HG03039 (cell line): ENCODE results near the gene BACH1.

Source experiments
- ATAC-seq: cut with Tn5 transposase; IDR thresholded peaks from one replicate; pipeline ENCODE4 v1.9.1; 2021; ENCODE audit warnings: mild to moderate bottlenecking, moderate library complexity; ENCODE audit not compliant: unreplicated experiment

Gene BACH1

DNA sequence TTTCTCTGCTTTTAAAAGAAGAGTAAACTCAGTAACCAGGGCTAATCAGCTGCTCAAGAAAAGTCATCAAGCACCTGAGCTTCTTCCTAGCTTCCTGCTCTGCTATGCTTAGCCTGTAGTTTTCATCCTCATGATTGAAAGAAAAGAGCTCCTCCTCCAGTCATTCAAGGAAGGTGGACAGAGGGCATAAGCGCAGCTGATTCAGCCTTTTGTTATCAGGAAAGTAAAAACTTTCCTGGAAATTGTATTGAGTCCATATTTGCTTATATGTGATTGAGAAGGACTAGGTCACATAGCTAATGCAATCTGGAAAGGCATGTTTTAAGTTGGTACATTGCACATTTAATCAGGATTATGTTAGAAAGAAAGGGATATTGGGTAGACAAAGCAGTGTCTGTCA, 8.5 kb upstream of the BACH1 start:
- no peak for ATAC-seq

GRCh38 chr21:29293495-29293894, 5.2 kb upstream of the BACH1 start:
- ATAC-seq: peak; percentile 78

DNA sequence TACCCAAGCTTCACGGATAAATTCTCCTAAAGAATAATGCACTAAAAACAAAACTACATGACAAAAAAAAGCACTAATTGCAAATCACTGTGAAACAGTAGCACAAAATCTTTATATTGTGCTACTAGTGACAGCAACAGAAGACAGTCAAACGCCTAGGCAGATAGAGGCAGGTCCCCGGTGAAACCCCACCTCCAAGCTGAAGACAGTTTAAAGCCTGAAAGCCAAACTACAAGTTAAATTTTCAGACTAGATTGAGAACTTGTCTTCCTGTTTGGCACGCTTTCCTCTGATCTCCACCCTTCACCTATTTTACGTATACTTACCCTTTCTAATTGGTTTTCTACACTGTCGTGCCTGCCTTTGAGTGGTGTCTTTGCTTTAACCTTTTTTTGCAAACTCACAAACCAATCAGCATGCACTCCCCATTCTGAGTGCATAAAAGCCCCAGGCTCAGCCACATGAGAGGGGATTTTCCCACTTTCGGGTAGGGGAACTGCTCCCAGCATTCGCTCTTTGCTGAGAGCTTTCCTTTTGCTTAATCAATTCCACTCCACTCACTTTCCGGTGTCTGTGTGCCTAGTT, 3.6 kb upstream of the BACH1 start:
- no peak for ATAC-seq

DNA sequence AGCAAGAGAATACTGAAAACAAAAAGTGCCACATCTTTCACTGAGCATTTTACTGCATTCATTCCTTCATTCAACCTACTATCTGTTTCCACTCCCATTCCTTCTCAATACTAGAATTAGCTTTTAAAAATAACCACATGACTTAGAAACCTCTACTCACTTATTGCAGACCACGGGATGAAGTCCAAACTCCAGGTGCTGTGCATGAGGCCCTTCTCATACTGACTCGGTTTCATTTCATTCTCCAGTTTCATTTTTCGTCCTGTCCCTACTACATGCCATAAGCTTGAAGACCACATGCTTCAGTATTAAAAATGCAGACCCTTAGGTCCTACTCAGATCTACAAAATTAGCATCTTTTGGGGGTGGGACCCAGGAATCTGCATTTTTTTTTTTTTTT, 2.3 kb upstream of the BACH1 start:
- ATAC-seq: no peak

DNA sequence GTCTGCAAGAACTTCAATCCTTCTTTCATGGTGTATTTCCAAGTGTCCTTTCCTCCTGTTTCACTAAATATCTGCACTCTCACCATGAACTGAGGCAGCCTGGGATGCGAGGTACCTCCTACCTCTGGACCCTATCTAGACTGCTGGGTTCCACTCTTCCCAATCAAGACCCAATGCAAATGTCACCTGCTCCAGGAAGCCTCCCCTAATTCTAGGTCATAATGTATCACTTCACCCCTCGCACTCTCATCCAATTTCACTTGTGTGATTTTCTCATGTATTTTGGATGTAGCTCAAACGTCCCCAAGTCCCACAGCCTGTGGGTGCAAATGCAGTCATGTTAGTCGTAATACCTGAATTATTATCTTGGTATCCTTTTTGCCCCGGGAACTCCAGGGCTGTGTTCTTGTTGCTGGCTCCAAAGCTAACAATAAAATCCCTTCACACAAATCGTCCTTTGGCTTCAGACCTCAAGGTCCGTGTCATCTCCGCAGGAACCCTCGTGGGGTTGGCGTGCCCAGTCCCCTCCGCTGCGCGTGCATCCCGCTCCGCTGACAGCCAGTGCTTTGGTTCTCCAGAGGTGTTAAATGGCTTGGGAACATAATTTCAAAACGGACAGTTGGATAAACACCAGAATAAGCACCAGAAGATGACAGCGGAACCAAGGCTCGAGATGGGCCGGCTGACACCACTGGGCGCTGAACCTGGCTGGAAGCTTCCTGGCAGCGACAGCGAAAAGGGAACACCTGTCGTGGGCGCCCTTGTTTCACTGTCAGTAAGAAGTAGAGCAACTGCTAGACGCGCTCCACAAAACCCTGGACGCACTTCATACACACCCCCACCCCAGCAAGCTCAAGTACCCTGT, 1.0 kb upstream of the BACH1 start:
- no peak for ATAC-seq

DNA sequence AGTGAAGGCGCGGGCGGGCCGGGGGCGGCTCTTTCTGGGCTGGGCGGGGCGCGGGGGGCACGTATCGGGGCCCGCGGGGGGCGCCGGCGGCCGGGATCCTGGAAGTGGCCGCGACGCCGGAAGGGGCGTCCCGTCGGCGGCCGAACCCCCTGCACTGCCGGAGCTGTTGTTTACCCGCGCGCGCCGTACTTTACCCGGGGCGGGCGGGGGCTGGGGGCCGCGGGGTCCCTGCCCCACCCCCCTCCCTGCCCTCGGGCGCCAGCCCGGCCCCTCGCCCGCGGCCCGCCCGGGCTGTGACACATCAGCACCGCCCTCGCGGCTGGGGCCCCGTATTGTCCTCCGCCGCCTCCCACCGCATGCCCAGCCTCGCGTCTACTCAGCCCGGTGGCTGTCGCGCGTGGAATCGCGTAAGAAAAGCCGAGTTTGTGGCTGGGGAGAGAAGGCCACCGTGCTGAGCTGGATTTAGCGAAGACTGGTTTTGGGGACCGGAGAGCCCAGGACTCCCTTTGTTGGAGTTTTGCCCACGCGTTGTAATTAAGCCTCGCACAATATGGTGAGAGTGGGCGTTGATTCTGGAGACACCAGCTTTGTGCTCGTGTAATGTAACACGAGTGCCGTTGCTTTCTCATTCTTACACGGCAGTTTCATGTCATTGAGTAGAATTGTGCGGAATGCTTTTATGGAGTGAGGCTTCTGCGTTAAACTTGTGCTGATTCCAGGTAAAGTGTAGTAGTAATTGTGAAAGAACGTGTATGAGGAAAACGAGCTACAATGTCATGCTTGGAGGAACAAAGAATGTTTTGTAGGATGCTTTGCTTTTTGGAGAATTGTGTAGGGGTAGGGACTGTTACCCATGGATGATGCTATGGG, 559 bp downstream of the BACH1 start:
- ATAC-seq: peak; percentile 22

- ATAC-seq: peak; percentile 58
Observed at GRCh38 chr21:29299916-29300806, 1.4 kb downstream of the BACH1 start.

GRCh38 chr21:29300807-29301138, 2.1 kb downstream of the BACH1 start:
- ATAC-seq: no peak

DNA sequence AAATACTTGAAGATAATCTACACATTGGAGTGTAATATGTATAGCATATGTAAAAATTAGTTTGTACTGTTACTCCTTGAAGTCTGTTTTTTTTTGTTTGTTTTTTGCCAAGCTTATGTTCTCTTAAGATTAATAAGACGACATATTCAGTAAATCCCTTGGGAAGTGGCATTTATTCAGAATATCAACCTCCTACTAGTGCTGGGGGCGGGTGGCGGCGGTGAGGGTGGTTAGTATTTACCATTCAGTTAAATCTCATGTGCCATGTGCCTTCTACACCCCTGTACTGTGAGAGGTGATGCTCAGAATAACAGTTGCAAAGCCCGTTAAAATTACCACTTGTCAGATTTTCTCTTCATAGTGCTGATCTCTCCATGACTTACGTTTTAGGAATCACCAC, 3.0 kb downstream of the BACH1 start:
- no peak for ATAC-seq

DNA sequence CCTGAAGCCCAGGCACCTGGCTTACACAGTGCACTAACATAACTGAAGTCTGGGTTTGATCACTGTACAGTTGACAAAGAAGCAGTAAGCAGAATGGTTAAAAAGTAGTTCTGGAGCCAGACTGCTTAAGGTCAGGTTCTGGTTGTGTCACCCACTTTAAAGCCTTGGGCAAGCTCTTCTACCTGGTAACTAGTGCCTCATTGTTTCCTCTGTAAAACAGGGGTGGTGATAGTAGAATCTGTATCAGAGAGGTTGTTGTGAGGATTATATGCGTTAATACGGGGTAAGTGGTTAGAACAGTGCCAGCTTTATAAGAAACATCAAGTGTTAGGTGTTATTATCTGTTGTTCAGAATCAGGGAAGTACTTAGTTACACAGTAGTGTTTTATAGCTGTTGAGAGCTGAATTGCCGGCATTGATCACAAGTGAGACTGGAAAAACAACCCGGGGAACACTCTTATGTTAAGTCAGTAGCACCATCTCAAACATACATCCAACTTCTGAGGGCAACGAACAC, 3.7 kb downstream of the BACH1 start:
- no peak for ATAC-seq

DNA sequence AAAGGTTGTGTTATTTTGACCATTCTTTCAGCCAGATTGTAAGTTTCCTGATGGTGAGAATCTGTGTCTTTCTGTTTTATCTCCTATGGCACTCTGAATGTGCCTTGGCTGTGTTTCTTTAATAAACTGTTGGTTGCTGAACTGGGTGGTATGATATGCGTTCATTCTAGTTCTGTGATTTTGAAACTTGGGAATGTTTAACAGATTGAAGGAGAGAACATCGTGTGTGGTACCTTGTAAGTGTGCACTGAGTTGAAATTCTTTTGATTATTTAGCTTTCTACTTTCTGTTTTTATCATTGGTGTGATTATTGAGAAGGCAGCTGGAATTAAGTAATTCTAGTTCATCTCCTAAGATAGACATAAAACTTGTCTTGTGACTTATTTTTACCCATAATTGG, 4.6 kb downstream of the BACH1 start:
- ATAC-seq: no peak

GRCh38 chr21:29304597-29304996, 5.9 kb downstream of the BACH1 start:
- no peak for ATAC-seq

- no peak for ATAC-seq
Observed at GRCh38 chr21:29305068-29305467, 6.3 kb downstream of the BACH1 start.

DNA sequence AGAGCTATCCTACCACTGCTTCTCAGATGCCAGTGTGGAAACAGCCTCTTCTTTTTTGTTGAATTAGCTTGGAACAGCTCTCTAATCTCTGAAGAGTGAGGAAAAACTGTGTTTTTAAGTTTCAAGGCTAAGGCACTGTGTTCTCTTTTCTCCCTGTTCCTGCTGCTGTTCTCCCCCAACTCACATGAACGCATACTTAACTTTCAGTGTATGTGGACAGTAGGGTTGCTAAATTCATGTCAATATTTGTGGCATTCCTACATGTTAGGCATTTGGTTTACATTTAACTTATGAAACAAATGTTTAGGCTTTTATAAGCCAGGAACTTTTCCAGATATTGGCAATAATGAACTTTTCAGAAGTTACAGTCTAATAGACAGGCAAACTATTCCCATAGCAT, 6.8 kb downstream of the BACH1 start:
- no peak for ATAC-seq

DNA sequence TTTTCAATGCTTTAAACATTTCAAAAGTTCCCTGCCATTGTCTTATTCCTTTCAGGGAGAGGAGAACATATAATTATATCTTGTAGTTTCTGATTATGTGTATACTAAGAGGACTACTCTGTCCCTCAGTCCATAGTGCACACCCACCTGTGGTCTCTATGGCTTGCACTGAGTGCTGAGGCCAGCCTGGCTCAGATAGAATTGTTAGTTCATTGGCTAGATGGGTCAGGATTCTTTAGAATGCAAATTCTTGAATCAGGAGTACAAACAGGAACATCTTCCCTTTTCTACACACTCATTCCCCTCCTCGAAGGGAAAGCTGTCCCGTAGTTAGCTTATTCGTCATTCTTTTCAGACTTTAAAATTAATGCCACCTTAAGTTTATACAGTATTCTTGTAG, 8.2 kb downstream of the BACH1 start:
- no peak for ATAC-seq

DNA sequence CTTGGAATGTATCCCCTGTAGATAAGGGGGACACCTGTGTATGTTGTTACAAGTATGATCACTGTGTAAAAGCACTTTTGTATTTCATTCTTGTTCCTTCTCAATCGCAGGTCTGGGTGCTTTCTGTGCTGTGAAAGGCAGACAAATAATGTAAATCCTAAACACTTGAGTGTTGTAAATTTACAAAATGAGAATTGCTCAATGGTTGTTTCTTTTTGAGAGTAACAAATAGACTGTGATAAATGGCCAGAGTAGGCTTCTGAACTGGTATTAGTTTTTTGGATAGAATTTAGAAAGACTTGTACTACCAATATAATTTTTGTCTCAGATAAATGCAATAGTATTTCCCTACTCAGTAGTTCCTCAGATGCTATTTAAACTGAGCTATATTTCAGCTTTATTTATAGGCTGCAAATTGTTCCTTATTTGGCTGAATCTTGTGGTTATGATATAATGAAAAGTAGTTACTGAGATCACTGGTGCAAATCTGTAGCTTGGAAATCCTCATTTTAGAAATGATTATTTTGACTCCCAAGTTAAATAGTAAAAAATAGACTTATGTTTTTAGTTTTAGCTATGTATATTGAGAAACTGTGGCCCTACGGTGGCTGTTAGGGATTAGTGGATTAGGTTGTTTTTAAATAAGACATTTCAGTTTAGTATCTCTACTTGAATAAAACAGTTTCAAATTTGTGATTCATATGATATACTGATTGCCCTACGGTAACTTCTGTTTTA, 9.2 kb downstream of the BACH1 start:
- no peak for ATAC-seq

DNA sequence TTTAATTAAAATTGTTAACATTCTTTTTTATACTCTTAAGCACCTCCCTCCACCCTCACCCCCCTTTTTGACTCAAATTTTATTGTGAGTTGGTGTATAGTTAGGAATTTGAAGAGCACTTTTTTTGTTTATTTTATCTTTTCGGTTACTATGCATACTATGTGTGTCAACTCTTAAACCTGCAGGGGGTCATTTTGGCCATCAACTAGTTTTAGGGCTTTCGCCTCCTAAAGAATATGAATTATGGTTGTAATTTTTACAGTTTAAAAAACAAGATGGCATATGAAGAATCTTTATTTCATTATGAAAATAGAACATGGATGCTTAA, 9.7 kb downstream of the BACH1 start:
- ATAC-seq: no peak

- no peak for ATAC-seq
Observed at GRCh38 chr21:29309703-29310102, 11.0 kb downstream of the BACH1 start.

- no peak for ATAC-seq
Observed at GRCh38 chr21:29311802-29312201, 13.1 kb downstream of the BACH1 start.

DNA sequence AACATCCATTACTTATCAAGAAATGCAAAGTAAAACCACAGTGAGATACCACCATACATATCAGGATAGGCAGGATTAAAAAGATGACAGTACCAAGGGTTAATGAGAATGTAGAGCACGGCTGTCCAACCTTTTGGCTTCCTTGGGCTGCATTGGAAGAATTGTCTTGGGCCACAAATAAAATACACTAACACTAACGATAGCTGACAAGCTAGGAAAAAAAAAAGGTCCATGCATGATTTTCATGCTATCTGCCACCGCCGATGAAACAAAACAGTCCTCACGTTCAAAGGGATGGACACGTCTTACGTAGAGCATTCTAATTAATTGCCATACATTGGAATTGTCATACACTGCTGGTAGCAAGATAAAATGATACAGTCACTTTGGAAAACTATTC, 14.3 kb downstream of the BACH1 start:
- no peak for ATAC-seq
